ENCODE measurements around the gene RNF182. TPM values are rescaled to one million over a fixed set of nuclear protein-coding genes. Genes with fewer than 3 reads are reported as not detected.
"Not testable (repeated sequence)": the region's sequence is repeated elsewhere in the genome, so short reads cannot be mapped to it uniquely, and the experiment has no call there.

Gene RNF182
- total RNA-seq, 1 donor from 2014 or later: 2.3 TPM

GRCh38 chr6:13953061-13953705 is 28.4 kb downstream of the RNF182 start:
- Mint-ChIP-seq H3K9me3 (peaks cover 16% of the 10 kb centered on the region), H3K4me3 (no peak overlapping the region), H3K4me1 (no peaks in the 10 kb centered on the region), H3K27ac (ENCODE audit: unreplicated experiment) (no peak overlapping the region), H3K36me3 (ENCODE audit: low read depth) (peaks cover 11% of the 10 kb centered on the region), H3K27me3 (ENCODE audit: low read depth) (no peaks in the 10 kb centered on the region)
- no peak for DNase-seq (ENCODE audit: low read depth, low spot score)
- no peak for TF ChIP-seq CTCF (conservative IDR thresholded peaks at IDR 0.05)

DNA sequence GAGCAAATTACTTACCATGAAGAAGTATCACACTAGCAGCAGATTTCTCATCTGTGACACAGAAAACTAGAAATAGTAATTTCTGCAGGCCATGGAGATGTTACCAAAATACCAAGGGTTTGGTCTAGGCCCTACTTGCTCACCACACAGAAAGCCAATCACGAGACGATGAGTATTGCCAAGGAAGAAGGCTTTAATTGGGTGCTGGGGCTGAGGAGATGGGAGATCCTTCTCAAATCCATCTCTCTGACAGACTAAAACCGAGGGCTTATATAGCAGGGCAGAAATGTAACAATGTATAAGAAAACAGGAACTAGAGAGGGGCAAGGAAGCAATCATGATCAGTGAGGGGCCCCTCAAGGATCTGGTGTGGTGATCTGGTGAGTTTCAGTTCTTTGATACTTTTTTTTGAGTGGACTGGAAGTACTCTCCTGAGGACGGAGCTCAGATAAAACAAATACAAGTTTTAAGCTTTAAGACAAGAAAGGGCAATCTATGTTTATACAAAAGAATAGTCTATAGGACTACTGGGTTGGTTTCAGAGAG is 40.9 kb downstream of the RNF182 start:
- DNase-seq (ENCODE audit: low read depth, low spot score): no peak
- Mint-ChIP-seq H3K9me3 (peaks cover 10% of the 10 kb centered on the region), H3K27me3 (ENCODE audit: low read depth) (no peaks in the 10 kb centered on the region), H3K27ac (ENCODE audit: unreplicated experiment) (no peak overlapping the region), H3K4me3 (no peak overlapping the region), H3K4me1 (no peaks in the 10 kb centered on the region), H3K36me3 (ENCODE audit: low read depth) (peaks cover 3% of the 10 kb centered on the region)
- no peak for TF ChIP-seq CTCF (conservative IDR thresholded peaks at IDR 0.05)

DNA sequence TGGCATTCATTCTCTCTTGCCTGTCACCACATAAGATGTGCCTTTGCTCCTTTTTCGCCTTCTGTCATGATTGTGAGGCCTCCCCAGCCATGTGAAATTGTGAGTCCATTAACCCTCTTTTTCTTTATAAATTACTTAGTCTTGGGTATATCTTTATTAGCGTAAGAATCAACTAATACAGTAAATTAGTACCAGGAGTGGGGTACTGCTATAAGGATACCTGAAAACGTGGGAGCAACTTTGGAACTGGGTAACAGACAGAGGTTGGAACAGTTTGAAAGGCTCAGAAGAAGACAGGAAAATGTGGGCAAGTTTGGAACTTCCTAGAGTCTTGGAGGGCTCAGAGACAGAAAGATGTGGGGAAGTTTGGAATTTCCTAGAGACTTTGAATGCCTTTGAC is 46.6 kb downstream of the RNF182 start:
- no peak for TF ChIP-seq CTCF (conservative IDR thresholded peaks at IDR 0.05)
- no peak overlapping the region for H3K4me3 Mint-ChIP-seq
- DNase-seq (ENCODE audit: low read depth, low spot score): no peak

DNA sequence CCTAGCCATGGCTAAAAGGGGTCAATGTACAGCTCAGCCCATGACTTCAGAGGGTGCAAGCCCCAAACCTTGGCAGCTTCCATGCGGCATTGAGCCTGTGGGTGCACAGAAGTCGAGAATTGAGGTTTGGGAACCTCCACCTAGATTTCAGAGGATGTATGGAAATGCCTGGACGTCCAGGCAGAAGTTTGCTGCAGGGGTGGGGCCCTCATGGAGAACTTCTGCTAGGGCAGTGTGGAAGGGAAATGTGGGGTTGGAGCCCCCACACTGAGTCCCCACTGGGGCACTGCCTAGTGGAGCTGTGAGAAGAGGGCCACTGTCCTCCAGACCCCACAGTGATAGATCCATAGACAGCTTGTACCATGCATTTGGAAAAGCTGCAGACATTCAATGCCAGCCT is 47.9 kb downstream of the RNF182 start:
- not testable (repeated sequence) for DNase-seq (ENCODE audit: low read depth, low spot score); H3K27me3 Mint-ChIP-seq (ENCODE audit: low read depth); H3K4me1 Mint-ChIP-seq; H3K27ac Mint-ChIP-seq (ENCODE audit: unreplicated experiment); H3K4me3 Mint-ChIP-seq
- Mint-ChIP-seq H3K9me3 (peaks cover 18% of the 10 kb centered on the region), H3K36me3 (ENCODE audit: low read depth) (peaks cover 23% of the 10 kb centered on the region)

More for the DNA sequence above, 46.6 kb downstream of the RNF182 start:
- Mint-ChIP-seq H3K27me3 (ENCODE audit: low read depth) (no peaks in the 10 kb centered on the region), H3K36me3 (ENCODE audit: low read depth) (peaks cover 23% of the 10 kb centered on the region), H3K4me1 (no peaks in the 10 kb centered on the region), H3K27ac (ENCODE audit: unreplicated experiment) (no peak overlapping the region), H3K9me3 (peaks cover 21% of the 10 kb centered on the region)

- H3K27ac Mint-ChIP-seq (ENCODE audit: unreplicated experiment); DNase-seq (ENCODE audit: low read depth, low spot score); H3K4me1 Mint-ChIP-seq; H3K27me3 Mint-ChIP-seq (ENCODE audit: low read depth); H3K4me3 Mint-ChIP-seq: not testable (repeated sequence)
- H3K36me3 Mint-ChIP-seq (ENCODE audit: low read depth): peaks cover 23% of the 10 kb centered on the region
- peaks cover 18% of the 10 kb centered on the region for H3K9me3 Mint-ChIP-seq
Measured at GRCh38 chr6:13973422-13973821, 48.7 kb downstream of the RNF182 start.

GRCh38 chr6:13978102-13978640 is 53.4 kb downstream of the RNF182 start:
- H3K36me3 Mint-ChIP-seq (ENCODE audit: low read depth): peaks cover 11% of the 10 kb centered on the region
- no peak overlapping the region for H3K4me3 Mint-ChIP-seq
- H3K9me3 Mint-ChIP-seq: peaks cover 5% of the 10 kb centered on the region
- TF ChIP-seq CTCF (conservative IDR thresholded peaks at IDR 0.05): no peak
- no peak for DNase-seq (ENCODE audit: low read depth, low spot score)
- H3K4me1 Mint-ChIP-seq: no peaks in the 10 kb centered on the region
- H3K27ac Mint-ChIP-seq (ENCODE audit: unreplicated experiment): no peak overlapping the region
- peaks cover 3% of the 10 kb centered on the region for H3K27me3 Mint-ChIP-seq (ENCODE audit: low read depth)

Data from neural crest cell (in vitro differentiated cells).